NK-92 (cell line): ENCODE data around the gene NRP1.

Experiments
- DNase-seq: peaks from one replicate; lab custom pipeline; 2025; ENCODE audit not compliant: unreplicated experiment; lab: John Stamatoyannopoulos, UW

Gene NRP1

GRCh38 chr10:33192190-33192589, 142.3 kb downstream of the NRP1 start:
- DNase-seq, result no peak

GRCh38 chr10:33190406-33190805, 144.1 kb downstream of the NRP1 start:
- DNase-seq, result no peak

- no peak for DNase-seq
These were observed 144.7 kb downstream of the NRP1 start for GRCh38 chr10:33189808-33190207.

- no peak for DNase-seq
These were observed 145.1 kb downstream of the NRP1 start for GRCh38 chr10:33189363-33189762.

- DNase-seq, result no peak
These were observed 147.0 kb downstream of the NRP1 start for GRCh38 chr10:33187427-33187999.

GRCh38 chr10:33186150-33186549, 148.3 kb downstream of the NRP1 start:
- no peak for DNase-seq

- DNase-seq, result no peak
These were observed 150.8 kb downstream of the NRP1 start for GRCh38 chr10:33183655-33184054.

GRCh38 chr10:33180921-33181320, 153.5 kb downstream of the NRP1 start:
- no peak for DNase-seq

GRCh38 chr10:33180390-33180789, 154.1 kb downstream of the NRP1 start:
- DNase-seq, result no peak

GRCh38 chr10:33179067-33179466, 155.4 kb downstream of the NRP1 start:
- no peak for DNase-seq

- no peak for DNase-seq
These were observed 156.3 kb downstream of the NRP1 start for GRCh38 chr10:33178026-33178755.

- DNase-seq, result no peak
These were observed 157.8 kb downstream of the NRP1 start for GRCh38 chr10:33176688-33177087.

- no peak for DNase-seq
These were observed 159.6 kb downstream of the NRP1 start for GRCh38 chr10:33174674-33175434.

GRCh38 chr10:33165911-33166310, 168.6 kb downstream of the NRP1 start:
- no peak for DNase-seq

GRCh38 chr10:33164060-33164709, 170.3 kb downstream of the NRP1 start:
- no peak for DNase-seq

- DNase-seq, result no peak
These were observed 172.3 kb downstream of the NRP1 start for GRCh38 chr10:33162248-33162575.

GRCh38 chr10:33161550-33162247, 172.8 kb downstream of the NRP1 start:
- no peak for DNase-seq

GRCh38 chr10:33160151-33160550, 174.3 kb downstream of the NRP1 start:
- DNase-seq, result no peak

GRCh38 chr10:33157103-33157502, 177.4 kb downstream of the NRP1 start:
- DNase-seq, result no peak

GRCh38 chr10:33155720-33156638, 178.5 kb downstream of the NRP1 start:
- no peak for DNase-seq
